Erythroblast (primary cell): ENCODE measurements around the gene NID1.

Source experiments
- DNase-seq, 2 experiments: peaks; one replicate each; lab custom pipeline; 2025; lab: John Stamatoyannopoulos, UW
- GATA1 ChIP-seq: IDR thresholded peaks from 2 replicates; pipeline ENCODE4 v1.6.1; 2011; ENCODE audit warnings: low read depth, mild to moderate bottlenecking, control low read depth, low read length, moderate library complexity
- POLR2A ChIP-seq: IDR thresholded peaks from 2 replicates; pipeline ENCODE4 v1.6.1; 2011; ENCODE audit warnings: mild to moderate bottlenecking, low read length

Gene NID1

DNA sequence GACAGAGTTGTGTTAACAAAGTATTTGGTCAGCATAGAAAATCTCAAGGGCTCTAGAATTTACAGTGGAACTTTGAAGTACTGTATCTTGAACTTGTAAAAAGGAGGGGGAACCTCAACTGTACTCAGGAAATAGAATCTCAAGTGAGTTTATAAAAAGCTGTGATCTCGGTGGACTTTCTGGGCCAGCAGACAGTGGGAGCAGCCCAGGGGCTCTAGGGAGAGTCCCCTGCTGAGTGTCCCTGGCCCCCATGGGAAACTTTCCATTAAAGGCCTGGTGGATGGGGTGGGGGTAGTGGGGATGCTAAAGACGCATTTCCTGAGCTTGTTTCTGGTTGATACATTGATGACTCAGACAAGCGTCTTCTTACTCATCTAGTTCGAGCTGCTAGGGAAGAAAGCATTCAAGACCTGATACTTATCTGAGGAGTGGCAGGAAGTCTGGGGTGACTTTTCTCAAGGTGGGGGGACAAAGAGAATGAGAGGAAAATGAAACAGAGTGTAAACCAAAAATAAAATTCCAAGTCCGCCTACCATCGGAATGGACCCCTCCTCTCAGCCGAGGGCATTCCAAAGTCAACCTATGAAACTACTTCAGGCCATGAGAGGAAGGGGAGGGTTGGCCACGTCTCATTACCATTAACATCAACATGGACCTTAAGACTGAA is 65.5 kb downstream of the NID1 start:
- TF ChIP-seq POLR2A (no peak), GATA1 (no peak)
- DNase-seq: no peak

DNA sequence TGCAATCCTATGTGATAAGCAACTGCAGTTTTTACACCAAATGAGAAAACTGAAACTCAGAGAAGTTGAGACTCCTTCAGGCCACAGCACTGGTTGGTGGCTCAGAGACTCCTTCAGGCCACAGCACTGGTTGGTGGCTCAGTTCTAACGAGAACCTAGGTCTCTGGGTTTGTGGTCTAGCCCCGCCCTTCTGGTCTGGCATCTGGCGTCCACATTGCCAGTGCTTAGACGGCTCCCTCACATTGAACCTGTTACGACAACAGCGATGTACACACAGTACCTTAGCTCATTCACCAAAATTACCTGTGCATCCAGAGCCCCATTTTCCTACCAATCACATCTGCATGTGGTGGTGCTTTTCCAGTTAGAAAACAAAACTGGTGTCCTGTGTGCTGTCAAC is 66.1 kb downstream of the NID1 start:
- no peak for DNase-seq
- no peak for TF ChIP-seq GATA1
- TF ChIP-seq POLR2A: no peak

- TF ChIP-seq POLR2A: no peak
- no peak for TF ChIP-seq GATA1
- no peak for DNase-seq
Measured at GRCh38 chr1:235997931-235998330, 67.0 kb downstream of the NID1 start.

GRCh38 chr1:235997049-235997448 is 67.8 kb downstream of the NID1 start:
- DNase-seq: no peak
- TF ChIP-seq POLR2A (no peak), GATA1 (no peak)

GRCh38 chr1:235996048-235996785 is 68.7 kb downstream of the NID1 start:
- DNase-seq: no peak

DNA sequence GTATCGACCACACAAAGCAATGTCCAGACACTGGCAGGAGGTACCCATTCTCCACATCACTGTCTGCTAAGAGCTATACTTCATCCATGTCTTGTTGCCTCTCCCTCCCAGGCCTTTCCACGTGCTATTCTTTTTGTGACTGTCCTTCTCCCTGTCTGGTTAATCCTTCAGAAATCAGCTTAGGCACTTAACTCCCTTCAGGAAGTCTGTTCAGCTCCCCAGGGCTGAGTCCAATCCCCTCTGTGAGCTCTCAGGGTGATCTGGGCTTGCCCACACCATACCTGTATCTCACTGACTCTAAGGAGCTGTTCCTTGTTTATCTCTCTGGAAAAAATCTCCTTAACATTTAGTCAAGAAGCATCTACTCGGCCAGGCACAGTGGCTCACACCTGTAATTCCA is 69.4 kb downstream of the NID1 start:
- no peak for TF ChIP-seq GATA1
- DNase-seq: no peak

More at GRCh38 chr1:235996048-235996785, 68.7 kb downstream of the NID1 start:
- no peak for TF ChIP-seq POLR2A

DNA sequence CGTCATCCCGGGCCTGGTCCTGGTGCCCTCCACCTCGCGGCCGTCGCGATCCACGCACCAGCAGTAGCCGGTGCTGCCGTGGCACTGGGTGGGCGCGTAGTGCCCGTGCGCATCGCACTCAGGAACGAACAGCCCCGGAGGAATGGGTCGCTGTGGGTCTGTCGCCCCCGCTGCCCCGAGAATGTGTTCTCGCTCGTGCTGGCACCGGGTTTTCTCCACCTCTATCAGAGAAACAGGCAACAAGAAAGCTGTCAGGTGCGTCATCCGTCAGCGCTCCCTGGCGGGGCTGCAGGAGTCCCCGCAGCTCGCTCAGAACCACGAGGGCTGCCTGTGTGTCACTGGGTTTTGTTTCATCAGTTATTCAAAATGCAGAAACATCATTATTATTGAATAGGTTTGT is 71.2 kb downstream of the NID1 start:
- TF ChIP-seq GATA1: no peak
- no peak for TF ChIP-seq POLR2A
- no peak for DNase-seq

GRCh38 chr1:235992868-235993267 is 72.0 kb downstream of the NID1 start:
- DNase-seq: no peak
- TF ChIP-seq GATA1 (no peak), POLR2A (no peak)

- no peak for DNase-seq
- TF ChIP-seq POLR2A: no peak
- no peak for TF ChIP-seq GATA1
Measured at GRCh38 chr1:235992346-235992745, 72.5 kb downstream of the NID1 start.

- no peak for DNase-seq
Measured at GRCh38 chr1:235990330-235990795, 74.5 kb downstream of the NID1 start.

GRCh38 chr1:235989105-235989504 is 75.8 kb downstream of the NID1 start:
- TF ChIP-seq POLR2A (no peak), GATA1 (no peak)
- DNase-seq: no peak

More at GRCh38 chr1:235990330-235990795, 74.5 kb downstream of the NID1 start:
- no peak for TF ChIP-seq GATA1
- TF ChIP-seq POLR2A: no peak

DNA sequence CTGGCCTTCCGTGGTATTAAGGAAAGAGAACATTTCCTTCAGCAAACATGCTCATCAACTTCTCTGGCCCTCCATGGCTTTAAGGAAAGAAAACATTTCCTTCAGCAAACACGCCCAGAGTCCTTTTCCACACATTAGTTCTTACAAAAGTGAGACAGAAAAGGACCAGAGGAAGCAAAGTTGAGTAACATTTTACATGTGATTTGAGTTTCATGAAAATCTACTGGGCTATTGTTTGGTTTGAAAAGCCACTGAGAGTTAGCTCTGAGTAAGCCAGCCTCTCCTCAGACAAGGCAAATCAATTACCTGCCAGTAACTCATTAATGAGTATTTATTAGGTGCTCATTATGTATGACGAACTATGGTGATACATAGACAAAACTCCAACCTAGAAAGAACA is 78.0 kb downstream of the NID1 start:
- no peak for DNase-seq
- no peak for TF ChIP-seq GATA1
- no peak for TF ChIP-seq POLR2A

DNA sequence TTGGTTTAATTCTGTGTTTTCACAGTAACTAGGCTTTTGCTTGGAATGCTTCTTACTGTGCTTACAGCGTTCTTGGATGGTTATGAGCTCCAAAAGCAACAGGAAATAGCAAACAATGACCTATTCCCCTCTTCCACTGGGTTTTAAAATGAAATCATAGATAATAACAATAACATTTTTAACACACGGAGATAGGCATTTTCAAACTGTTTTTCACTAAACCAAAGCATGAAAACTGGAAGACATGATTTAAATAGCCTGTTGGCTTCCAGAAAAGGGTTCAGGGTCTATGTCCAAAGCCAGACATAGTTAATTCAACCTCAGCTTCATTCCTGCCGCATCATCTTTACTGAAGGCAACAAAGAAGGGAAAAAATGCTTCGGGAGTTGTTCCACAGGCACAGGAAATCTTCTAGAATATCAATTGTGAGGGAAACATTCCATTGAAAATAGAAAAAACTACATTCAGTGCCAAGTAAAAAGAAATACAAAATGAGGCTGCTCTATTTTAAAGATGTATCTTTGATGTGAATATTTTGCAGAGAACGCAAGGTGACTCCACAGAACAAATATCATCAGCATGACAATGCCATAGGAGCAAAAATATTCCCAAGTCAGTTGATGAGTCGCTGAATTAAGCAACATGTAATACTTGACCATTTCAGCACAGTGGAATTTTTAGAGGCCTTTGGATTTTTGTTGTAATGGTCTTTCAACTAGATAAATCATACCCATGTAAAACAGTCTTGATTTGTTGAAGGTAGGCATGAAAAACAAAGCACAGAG is 80.7 kb downstream of the NID1 start:
- no peak for DNase-seq
- no peak for TF ChIP-seq GATA1

GRCh38 chr1:235980976-235981375 is 83.9 kb downstream of the NID1 start:
- TF ChIP-seq POLR2A (no peak), GATA1 (no peak)
- DNase-seq: no peak
